Endothelial cell of umbilical vein (primary cell): Measurements from ENCODE around the gene GALNT13. TPM values are rescaled to one million over a fixed set of nuclear protein-coding genes. Genes with fewer than 3 reads are reported as not detected.

Experiments used
- BruUV-seq: library from RNA; stranded (reverse); fragments of 400-500 nt; replicated peaks from 2 replicates; lab custom pipeline; 2021; lab: Mats Ljungman, UMichigan
- CTCF ChIA-PET: fragments of 300-600, 350-600 bp; sonication (Branson Sonifier 250); formaldehyde crosslinking; loops from one replicate; lab custom pipeline; 2021; ENCODE audit warnings: antibody characterized with exemption, inconsistent platforms; lab: Charles Lee
- POLR2A ChIA-PET: fragments of 300-600, 350-600 bp; sonication (Branson Sonifier 250); formaldehyde crosslinking; loops from one replicate; lab custom pipeline; 2021; ENCODE audit warnings: antibody characterized with exemption, inconsistent platforms; lab: Charles Lee
- DNase-seq: peaks from one replicate; pipeline ENCODE4 v3.0.0-alpha.2; 2011; ENCODE audit warnings: low read depth, low spot score
- FAIRE-seq: peaks from 2 replicates; lab custom pipeline; 2011; peaks lifted over from hg19 to GRCh38; lab: Jason Lieb, UNC
- H2AFZ ChIP-seq: 2 replicates; pipeline ENCODE4 v1.6.0; 2012; ENCODE audit warnings: low read depth, low read length, control low read depth, inconsistent platforms
- H3K27ac ChIP-seq: 2 replicates; pipeline ENCODE4 v1.5.1; 2011; ENCODE audit warnings: low read depth, mild to moderate bottlenecking, control low read depth, low read length, moderate library complexity; ENCODE audit not compliant: insufficient read depth
- H3K27me3 ChIP-seq, 2 experiments: 2 replicates each; pipeline versions ENCODE4 v1.6.0 to v1.6.1; 2011; ENCODE audit warnings: low read length in 2 of 2, mixed read lengths in 1 of 2; ENCODE audit not compliant: control insufficient read depth in 2 of 2, insufficient read depth in 2 of 2
- H3K36me3 ChIP-seq, 2 experiments: 2 replicates in 1 of 2; 3 replicates in 1 of 2; pipeline ENCODE4 v1.5.1; 2011; ENCODE audit warnings: low read length in 2 of 2, mild to moderate bottlenecking in 1 of 2, moderate library complexity in 1 of 2; ENCODE audit not compliant: control insufficient read depth in 2 of 2, insufficient read depth in 2 of 2; ENCODE audit errors: extremely low read depth in 1 of 2
- H3K4me1 ChIP-seq: 3 replicates; pipeline ENCODE4 v1.5.1; 2011; ENCODE audit warnings: mild to moderate bottlenecking, low read length; ENCODE audit not compliant: control insufficient read depth, insufficient read depth; ENCODE audit errors: extremely low read depth
- H3K4me2 ChIP-seq: 2 replicates; pipeline ENCODE4 v1.6.1; 2011; ENCODE audit warnings: low read length, control low read depth, mixed read lengths; ENCODE audit not compliant: insufficient read depth
- H3K4me3 ChIP-seq, 3 experiments: fragments of 200-600 bp in 1 of 3; sonication (generic), shearing (Covaris generic) in 1 of 3; replicated peaks in 1 of 3; 2 replicates each; pipeline ENCODE4 v1.5.1; 2011 to 2016; ENCODE audit warnings: control low read depth in 3 of 3, low read length in 3 of 3, mild to moderate bottlenecking in 2 of 3, inconsistent platforms in 1 of 3, low read depth in 1 of 3, moderate library complexity in 1 of 3; ENCODE audit not compliant: insufficient read depth in 1 of 3
- H3K79me2 ChIP-seq: 2 replicates; pipeline ENCODE4 v1.6.0; 2012; ENCODE audit warnings: low read length, inconsistent platforms; ENCODE audit not compliant: control insufficient read depth, insufficient read depth
- H3K9ac ChIP-seq: replicated peaks from 2 replicates; pipeline ENCODE3; 2011; ENCODE audit warnings: low read length, control low read depth; ENCODE audit not compliant: insufficient read depth; ENCODE audit errors: extremely low read depth
- H3K9me1 ChIP-seq: replicated peaks from 3 replicates; pipeline ENCODE4 v1.6.0; 2011; ENCODE audit warnings: mild to moderate bottlenecking, low read length; ENCODE audit not compliant: control insufficient read depth, insufficient read depth; ENCODE audit errors: extremely low read depth
- H3K9me3 ChIP-seq: replicated peaks from 2 replicates; pipeline ENCODE4 v1.5.1; 2012; ENCODE audit warnings: low read length, inconsistent platforms; ENCODE audit not compliant: control insufficient read depth, insufficient read depth
- H4K20me1 ChIP-seq: replicated peaks from 2 replicates; pipeline ENCODE3; 2011; ENCODE audit warnings: mild to moderate bottlenecking, low read length; ENCODE audit not compliant: control insufficient read depth, insufficient read depth; ENCODE audit errors: extremely low read depth
- CTCF ChIP-seq, 2 donors: IDR thresholded peaks; 1 replicate in 1 of 2; 2 replicates in 1 of 2; pipeline ENCODE4 v1.5.1; 2011; ENCODE audit warnings: low read length in 2 of 2, mild to moderate bottlenecking in 2 of 2, moderate library complexity in 2 of 2, control low read depth in 1 of 2, inconsistent platforms in 1 of 2, low read depth in 1 of 2; ENCODE audit not compliant: insufficient read depth in 1 of 2; ENCODE audit errors: extremely low read depth in 1 of 2
- EZH2 ChIP-seq: IDR thresholded peaks from 2 replicates; pipeline ENCODE4 v1.6.1; 2012; ENCODE audit warnings: borderline replicate concordance, low read depth, mild to moderate bottlenecking, moderate library complexity, low read length, inconsistent platforms; ENCODE audit not compliant: severe bottlenecking
- FOS ChIP-seq: IDR thresholded peaks from 2 replicates; pipeline ENCODE4 v1.6.1; 2011; ENCODE audit warnings: mild to moderate bottlenecking, low read length, moderate library complexity, borderline replicate concordance; ENCODE audit not compliant: insufficient read depth
- GATA2 ChIP-seq: IDR thresholded peaks from 2 replicates; pipeline ENCODE4 v1.7.0; 2011; ENCODE audit warnings: low read depth, mild to moderate bottlenecking, moderate library complexity, mixed read lengths, low read length; ENCODE audit not compliant: insufficient read length, insufficient read depth
- JUN ChIP-seq: IDR thresholded peaks from 2 replicates; pipeline ENCODE4 v1.6.1; 2011; ENCODE audit warnings: borderline replicate concordance, low read depth; ENCODE audit not compliant: insufficient read length, insufficient read depth
- MAX ChIP-seq: IDR thresholded peaks from 2 replicates; pipeline ENCODE4 v1.6.1; 2011; ENCODE audit not compliant: insufficient read depth, insufficient read length
- MYC ChIP-seq: IDR thresholded peaks from one replicate; pipeline ENCODE4 v1.6.1; 2011; ENCODE audit warnings: mild to moderate bottlenecking, low read depth, low read length
- POLR2A ChIP-seq: IDR thresholded peaks from 2 replicates; pipeline ENCODE4 v1.6.1; 2012; ENCODE audit warnings: low read depth, mild to moderate bottlenecking, control low read depth, low read length
- POLR2AphosphoS5 ChIP-seq: IDR thresholded peaks from 2 replicates; pipeline ENCODE4 v1.6.1; 2012; ENCODE audit warnings: low read depth, mild to moderate bottlenecking, control low read depth, low read length, moderate library complexity; ENCODE audit not compliant: insufficient read depth
- dilution Hi-C: fragments of 300-500 bp; cut with MboI; formaldehyde crosslinking; loops from one replicate; pipeline ENCODE4 v1.15.0; 2019; ENCODE audit warnings: low sequenced_read_pairs; ENCODE audit not compliant: extremely low pct_ligation_motif_present
- intact Hi-C: fragments of 100-400 bp; cut with micrococcal nuclease; formaldehyde crosslinking; loops from one replicate; pipeline ENCODE4 v1.10.0; 2022
- polyA plus RNA-seq, 4 experiments: library from polyadenylated mRNA; depleted of rRNA in 3 of 4; stranded (reverse) in 3 of 4; unstranded in 1 of 4; fragments of >200 nt; gene quantifications; 2 replicates each; pipeline versions ENCODE4 v1.2.1 to v1.2.3, GENCODE V29; 2011 to 2012; ENCODE audit warnings: missing spikeins in 1 of 4
- total RNA-seq: library from RNA; stranded (reverse); gene quantifications from 2 replicates; pipeline ENCODE4 v1.2.3, GENCODE V29; 2021

The GALNT13 gene
- total and polyA plus RNA-seq, 2 donors (not counting 3 experiments of a cell fraction or from before 2014, with no cell fraction given): 0.06 TPM; not detected in 1

- Histone ChIP-seq H3K9me3 (no peaks in the 10 kb centered on the region), H4K20me1 (no peaks in the 10 kb centered on the region), H3K9ac (no peak overlapping the region), H2AFZ (no peak overlapping the region), H3K27ac (no peak overlapping the region), H3K4me1 (no peaks in the 10 kb centered on the region), H3K4me2 (no peak overlapping the region), H3K36me3 (no peaks in the 10 kb centered on the region), H3K27me3 (no peaks in the 10 kb centered on the region), H3K9me1 (no peaks in the 10 kb centered on the region), H3K4me3 (no peak overlapping the region), H3K79me2 (no peaks in the 10 kb centered on the region)
- dilution Hi-C loops: no loop called here
- CTCF ChIA-PET: no interaction called here
- TF ChIP-seq CTCF (IDR thresholded peaks at IDR 0.05; ENCODE audit: extremely low read depth in 1 of 2, insufficient read depth in 1 of 2, low read depth in 1 of 2, low read length in 2 of 2): no peak
- no peak for FAIRE-seq
- intact Hi-C loops: no loop called here
- no peak for DNase-seq
- BruUV-seq: no TSS peak
- POLR2A ChIA-PET: no interaction called here
These were observed 91.5 kb downstream of the GALNT13 start for GRCh38 chr2:153963256-153963655.

- no peak for DNase-seq
- TF ChIP-seq POLR2A (no peak), CTCF (IDR thresholded peaks at IDR 0.05; ENCODE audit: extremely low read depth in 1 of 2, insufficient read depth in 1 of 2, low read depth in 1 of 2, low read length in 2 of 2) (no peak), MAX (no peak), POLR2AphosphoS5 (no peak), EZH2 (no peak), GATA2 (no peak), JUN (no peak), MYC (no peak), FOS (no peak)
- dilution Hi-C loops (no loop called here), intact Hi-C loops (no loop called here)
- Histone ChIP-seq H3K4me3 (no peak overlapping the region), H3K36me3 (no peaks in the 10 kb centered on the region), H3K79me2 (no peaks in the 10 kb centered on the region), H3K4me2 (no peak overlapping the region), H3K4me1 (no peaks in the 10 kb centered on the region), H3K27ac (no peak overlapping the region), H4K20me1 (no peaks in the 10 kb centered on the region), H3K9me1 (no peaks in the 10 kb centered on the region), H3K9me3 (no peaks in the 10 kb centered on the region), H3K27me3 (no peaks in the 10 kb centered on the region), H3K9ac (no peak overlapping the region), H2AFZ (no peak overlapping the region)
- ChIA-PET CTCF (no interaction called here), POLR2A (no interaction called here)
- FAIRE-seq: no peak
- no TSS peak for BruUV-seq
These were observed 95.7 kb downstream of the GALNT13 start for GRCh38 chr2:153967248-153967973.
